Measurements from ENCODE around the gene DNAH17. TPM values are rescaled to one million over a fixed set of nuclear protein-coding genes. Genes with fewer than 3 reads are reported as not detected.

Gene DNAH17
- total and polyA plus RNA-seq, 2 donors (not counting 3 experiments of a cell fraction or from before 2014, with no cell fraction given) = not detected

- Histone ChIP-seq H3K4me2 (ENCODE audit: insufficient read depth, low read length) (no peak overlapping the region), H3K79me2 (ENCODE audit: control insufficient read depth, insufficient read depth, low read length) (no peaks in the 10 kb centered on the region), H3K4me1 (ENCODE audit: control insufficient read depth, extremely low read depth, insufficient read depth, low read length) (peaks cover 4% of the 10 kb centered on the region), H3K27ac (ENCODE audit: insufficient read depth, low read depth, low read length) (no peak overlapping the region), H3K4me3 (replicated peaks in 1 of 3; ENCODE audit: insufficient read depth in 1 of 3, low read depth in 1 of 3, low read length in 3 of 3) (no peak overlapping the region), H3K27me3 (ENCODE audit: control insufficient read depth in 2 of 2, insufficient read depth in 2 of 2, low read length in 2 of 2) (no peaks in the 10 kb centered on the region), H3K9me1 (replicated peaks; ENCODE audit: control insufficient read depth, extremely low read depth, insufficient read depth, low read length) (no peaks in the 10 kb centered on the region), H3K9me3 (replicated peaks; ENCODE audit: control insufficient read depth, insufficient read depth, low read length) (no peaks in the 10 kb centered on the region), H2AFZ (ENCODE audit: low read depth, low read length) (no peak overlapping the region), H3K36me3 (ENCODE audit: control insufficient read depth in 2 of 2, extremely low read depth in 1 of 2, insufficient read depth in 2 of 2, low read length in 2 of 2) (no peaks in the 10 kb centered on the region), H4K20me1 (replicated peaks; ENCODE audit: control insufficient read depth, extremely low read depth, insufficient read depth, low read length) (no peaks in the 10 kb centered on the region), H3K9ac (replicated peaks; ENCODE audit: extremely low read depth, insufficient read depth, low read length) (no peak overlapping the region)
- POLR2A ChIA-PET = no interaction called here
- no TSS peak for BruUV-seq (replicated peaks)
- FAIRE-seq (no peak), DNase-seq (ENCODE audit: low read depth, low spot score) (no peak)
- TF ChIP-seq FOS (IDR thresholded peaks at IDR 0.05; ENCODE audit: borderline replicate concordance, insufficient read depth, low read length) (no peak), MAX (IDR thresholded peaks at IDR 0.05; ENCODE audit: insufficient read depth, insufficient read length) (no peak), POLR2AphosphoS5 (IDR thresholded peaks at IDR 0.05; ENCODE audit: insufficient read depth, low read depth, low read length) (no peak), JUN (IDR thresholded peaks at IDR 0.05; ENCODE audit: borderline replicate concordance, insufficient read depth, insufficient read length, low read depth) (no peak), GATA2 (IDR thresholded peaks at IDR 0.05; ENCODE audit: insufficient read depth, insufficient read length, low read depth, low read length) (no peak), EZH2 (IDR thresholded peaks at IDR 0.05; ENCODE audit: borderline replicate concordance, low read depth, low read length, severe bottlenecking) (no peak), CTCF (IDR thresholded peaks at IDR 0.05; ENCODE audit: extremely low read depth in 1 of 2, insufficient read depth in 1 of 2, low read depth in 1 of 2, low read length in 2 of 2) (no peak)
- dilution Hi-C loops (cut with MboI; ENCODE audit: extremely low pct_ligation_motif_present, low sequenced_read_pairs) (no loop called here), intact Hi-C loops (cut with micrococcal nuclease) (no loop called here)
- CTCF ChIA-PET = no interaction called here
Observed at GRCh38 chr17:78441271-78441971, 135.8 kb downstream of the DNAH17 start.

All from endothelial cell of umbilical vein (primary cell).